Thoracic aorta (tissue), 2 donors: ENCODE measurements around the gene ST3GAL6. TPM values are rescaled to one million over a fixed set of nuclear protein-coding genes. Genes with fewer than 3 reads are reported as not detected.
A peak's percentile ranks its signal among the peaks of the same experiment; 100 is the strongest.

Source experiments
- ATAC-seq: fragments of 150-250 bp; one replicate; pipeline ENCODE4 v1.8.0; 2017; ENCODE audit warnings: low read depth; ENCODE audit not compliant: insufficient number of reproducible peaks, low FRiP score
- DNase-seq: peaks from one replicate; pipeline ENCODE4 v3.0.0-alpha.2; 2020; ENCODE audit warnings: low spot score
- H3K27ac ChIP-seq, 2 donors: fragments of 200-600 bp; sonication (generic); 1 replicate in 1 of 2; 2 replicates in 1 of 2; pipeline ENCODE4 v1.5.1; 2016; ENCODE audit warnings: mild to moderate bottlenecking in 2 of 2, moderate library complexity in 2 of 2
- H3K27me3 ChIP-seq: fragments of 200-600 bp; sonication (generic); replicated peaks from 2 replicates; pipeline ENCODE4 v1.6.0; 2016; ENCODE audit warnings: mild to moderate bottlenecking; ENCODE audit not compliant: insufficient read depth
- H3K36me3 ChIP-seq: fragments of 200-600 bp; sonication (generic); one replicate; pipeline ENCODE4 v1.5.1; 2016
- H3K4me1 ChIP-seq, 2 donors: fragments of 200-600 bp; sonication (generic); 1 replicate in 1 of 2; 2 replicates in 1 of 2; pipeline versions ENCODE4 v1.5.1 to v1.6.0; 2016; ENCODE audit warnings: low read depth in 2 of 2, mild to moderate bottlenecking in 1 of 2; ENCODE audit not compliant: control insufficient read depth in 1 of 2
- H3K4me3 ChIP-seq: fragments of 200-600 bp; sonication (generic); 2 replicates; pipeline ENCODE4 v1.5.1; 2016; ENCODE audit warnings: mild to moderate bottlenecking
- H3K9me3 ChIP-seq: fragments of 200-600 bp; sonication (generic); 2 replicates; pipeline ENCODE4 v1.5.1; 2016
- CTCF ChIP-seq: fragments of 200-600 bp; sonication (generic); IDR thresholded peaks from one replicate; pipeline ENCODE4 v1.5.1; 2019; ENCODE audit warnings: antibody characterized with exemption
- total RNA-seq, 2 donors: library from RNA; depleted of rRNA; stranded (reverse); fragments of >200 nt; gene quantifications; one replicate each; pipeline versions ENCODE4 v1.1.0 to v1.2.3, GENCODE V29; 2016

Gene ST3GAL6
- total RNA-seq, 2 donors from 2014 or later = 12.0 to 16.9 TPM

GRCh38 chr3:98777286-98777685 lies 14.1 kb downstream of the ST3GAL6 start:
- Histone ChIP-seq H3K4me3 (no peak overlapping the region), H3K27ac (peak overlapping the region; percentile 50 to 86), H3K9me3 (no peaks in the 10 kb centered on the region), H3K27me3 (no peaks in the 10 kb centered on the region), H3K36me3 (no peaks in the 10 kb centered on the region), H3K4me1 (peaks cover 32 to 66% of the 10 kb centered on the region in 2 donors)
- no peak for TF ChIP-seq CTCF
- ATAC-seq (no peak), DNase-seq (no peak)

GRCh38 chr3:98777801-98778220 lies 14.7 kb downstream of the ST3GAL6 start:
- DNase-seq (no peak), ATAC-seq (peak; percentile 58)
- H3K9me3 ChIP-seq = no peaks in the 10 kb centered on the region
- H3K4me1 ChIP-seq = peaks cover 32 to 71% of the 10 kb centered on the region in 2 donors
- no peaks in the 10 kb centered on the region for H3K36me3 ChIP-seq
- H3K27ac ChIP-seq = peak overlapping the region; percentile 70 to 86
- no peak for TF ChIP-seq CTCF
- no peaks in the 10 kb centered on the region for H3K27me3 ChIP-seq
- no peak overlapping the region for H3K4me3 ChIP-seq

GRCh38 chr3:98778383-98778782 lies 15.2 kb downstream of the ST3GAL6 start:
- H3K36me3 ChIP-seq = no peaks in the 10 kb centered on the region
- H3K9me3 ChIP-seq = no peaks in the 10 kb centered on the region
- no peaks in the 10 kb centered on the region for H3K27me3 ChIP-seq
- H3K4me1 ChIP-seq = peaks cover 36 to 77% of the 10 kb centered on the region in 2 donors
- no peak for TF ChIP-seq CTCF
- H3K4me3 ChIP-seq = no peak overlapping the region
- DNase-seq (no peak), ATAC-seq (no peak)
- H3K27ac ChIP-seq = peak overlapping the region; percentile 70 to 86

- peaks cover 42 to 82% of the 10 kb centered on the region in 2 donors for H3K4me1 ChIP-seq
- H3K4me3 ChIP-seq = no peak overlapping the region
- peak overlapping the region; percentile 70 to 86 for H3K27ac ChIP-seq
- H3K9me3 ChIP-seq = no peaks in the 10 kb centered on the region
- DNase-seq (no peak), ATAC-seq (peak; percentile 16)
- no peak for TF ChIP-seq CTCF
- no peaks in the 10 kb centered on the region for H3K36me3 ChIP-seq
- no peaks in the 10 kb centered on the region for H3K27me3 ChIP-seq
Measured at GRCh38 chr3:98778852-98779413, 15.8 kb downstream of the ST3GAL6 start.

- no peak for ATAC-seq
- peak overlapping the region; percentile 70 to 86 for H3K27ac ChIP-seq
- no peak for DNase-seq
- no peaks in the 10 kb centered on the region for H3K36me3 ChIP-seq
- H3K4me1 ChIP-seq = peaks cover 49 to 90% of the 10 kb centered on the region in 2 donors
- TF ChIP-seq CTCF = no peak
- H3K4me3 ChIP-seq = no peak overlapping the region
- H3K9me3 ChIP-seq = no peaks in the 10 kb centered on the region
- no peaks in the 10 kb centered on the region for H3K27me3 ChIP-seq
Measured at GRCh38 chr3:98779541-98780335, 16.6 kb downstream of the ST3GAL6 start.
